ENCODE results near the gene SLCO3A1.

The SLCO3A1 gene

GRCh38 chr15:92014281-92015030 is 160.9 kb downstream of the SLCO3A1 start:
- ATAC-seq = no peak
- no peak overlapping the region for H3K27ac Mint-ChIP-seq
- no peaks in the 10 kb centered on the region for H3K4me1 Mint-ChIP-seq
- no peak overlapping the region for H3K4me3 Mint-ChIP-seq
- H3K27me3 Mint-ChIP-seq = peaks cover 25% of the 10 kb centered on the region
- H3K9me3 Mint-ChIP-seq = no peaks in the 10 kb centered on the region
- H3K36me3 Mint-ChIP-seq = no peaks in the 10 kb centered on the region

- ATAC-seq = no peak
- Mint-ChIP-seq H3K4me1 (no peaks in the 10 kb centered on the region), H3K9me3 (no peaks in the 10 kb centered on the region), H3K27ac (no peak overlapping the region), H3K27me3 (peaks cover 19% of the 10 kb centered on the region), H3K4me3 (no peak overlapping the region), H3K36me3 (no peaks in the 10 kb centered on the region)
Measured at GRCh38 chr15:92017882-92018534, 164.5 kb downstream of the SLCO3A1 start.

DNA sequence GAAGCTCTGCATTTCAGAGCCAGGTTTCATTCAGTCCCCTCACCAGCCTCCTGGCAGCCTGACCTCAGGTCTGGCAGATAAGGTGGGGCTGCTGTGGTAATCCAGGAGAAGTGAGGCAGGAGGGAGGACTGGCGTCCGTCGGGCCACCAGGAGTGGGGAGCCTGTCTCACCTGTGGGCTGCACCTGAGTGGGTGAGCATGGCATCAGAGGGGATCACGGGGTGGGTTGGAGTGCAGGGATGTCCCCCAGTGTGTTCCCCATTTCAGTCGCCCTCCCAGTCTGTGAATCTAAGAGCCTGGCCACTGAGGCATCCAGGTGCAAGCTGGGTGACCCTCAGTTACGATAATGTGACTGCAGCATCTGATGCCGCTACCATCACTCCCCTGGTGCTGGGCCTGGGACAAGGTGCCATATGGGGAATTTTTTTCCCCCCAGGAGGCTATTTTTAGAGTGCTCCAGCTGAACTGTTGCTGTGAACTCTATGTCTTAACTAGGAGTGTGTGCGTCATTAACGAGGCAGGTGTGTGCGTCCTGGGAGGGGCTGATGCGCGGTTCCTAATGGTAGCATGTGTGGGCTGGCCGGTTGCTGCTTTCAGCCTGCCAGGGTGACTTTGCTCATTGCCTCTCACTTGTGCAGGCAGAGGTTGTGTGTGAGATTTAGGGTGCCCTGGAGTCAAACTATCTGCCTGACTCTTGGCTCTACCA is 165.2 kb downstream of the SLCO3A1 start:
- no peak overlapping the region for H3K27ac Mint-ChIP-seq
- H3K9me3 Mint-ChIP-seq = no peaks in the 10 kb centered on the region
- ATAC-seq = no peak
- no peak overlapping the region for H3K4me3 Mint-ChIP-seq
- no peaks in the 10 kb centered on the region for H3K4me1 Mint-ChIP-seq
- peaks cover 19% of the 10 kb centered on the region for H3K27me3 Mint-ChIP-seq
- no peaks in the 10 kb centered on the region for H3K36me3 Mint-ChIP-seq

- Mint-ChIP-seq H3K9me3 (no peaks in the 10 kb centered on the region), H3K27ac (no peak overlapping the region), H3K4me3 (no peak overlapping the region), H3K4me1 (no peaks in the 10 kb centered on the region), H3K27me3 (peaks cover 12% of the 10 kb centered on the region), H3K36me3 (no peaks in the 10 kb centered on the region)
- ATAC-seq = no peak
Measured at GRCh38 chr15:92019706-92020105, 166.2 kb downstream of the SLCO3A1 start.

- no peak for ATAC-seq
- Mint-ChIP-seq H3K27ac (no peak overlapping the region), H3K4me1 (no peaks in the 10 kb centered on the region), H3K4me3 (no peak overlapping the region), H3K36me3 (no peaks in the 10 kb centered on the region), H3K9me3 (no peaks in the 10 kb centered on the region), H3K27me3 (peaks cover 7% of the 10 kb centered on the region)
Measured at GRCh38 chr15:92020207-92020606, 166.7 kb downstream of the SLCO3A1 start.

GRCh38 chr15:92020804-92021203 is 167.3 kb downstream of the SLCO3A1 start:
- Mint-ChIP-seq H3K36me3 (no peaks in the 10 kb centered on the region), H3K4me3 (no peak overlapping the region), H3K27ac (no peak overlapping the region), H3K9me3 (no peaks in the 10 kb centered on the region), H3K27me3 (peaks cover 1% of the 10 kb centered on the region), H3K4me1 (no peaks in the 10 kb centered on the region)
- no peak for ATAC-seq

GRCh38 chr15:92021792-92022191 is 168.3 kb downstream of the SLCO3A1 start:
- Mint-ChIP-seq H3K27me3 (no peaks in the 10 kb centered on the region), H3K9me3 (no peaks in the 10 kb centered on the region), H3K4me3 (no peak overlapping the region), H3K4me1 (no peaks in the 10 kb centered on the region), H3K36me3 (no peaks in the 10 kb centered on the region), H3K27ac (no peak overlapping the region)
- no peak for ATAC-seq

DNA sequence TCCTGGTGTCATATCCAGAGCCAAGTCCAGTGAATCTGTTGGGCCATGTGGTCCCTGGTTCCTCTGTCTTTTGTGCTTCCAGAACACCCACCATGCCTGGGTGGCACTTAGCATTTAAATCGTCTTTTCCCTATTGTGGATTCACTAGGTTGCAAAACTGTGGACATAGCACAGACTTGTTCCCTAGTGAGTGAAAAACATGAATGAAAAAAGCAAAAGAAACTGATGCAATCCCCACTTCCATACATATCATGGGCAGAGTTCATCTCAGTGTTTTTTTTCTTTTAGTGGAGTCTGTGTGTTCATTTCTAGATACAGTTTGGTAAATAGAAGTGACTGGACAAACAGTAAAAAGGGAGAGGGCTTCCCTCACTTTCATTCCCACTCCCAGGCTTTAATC is 170.5 kb downstream of the SLCO3A1 start:
- no peaks in the 10 kb centered on the region for H3K36me3 Mint-ChIP-seq
- H3K9me3 Mint-ChIP-seq = no peaks in the 10 kb centered on the region
- H3K27ac Mint-ChIP-seq = no peak overlapping the region
- no peak overlapping the region for H3K4me3 Mint-ChIP-seq
- no peak for ATAC-seq
- H3K4me1 Mint-ChIP-seq = no peaks in the 10 kb centered on the region
- H3K27me3 Mint-ChIP-seq = no peaks in the 10 kb centered on the region

DNA sequence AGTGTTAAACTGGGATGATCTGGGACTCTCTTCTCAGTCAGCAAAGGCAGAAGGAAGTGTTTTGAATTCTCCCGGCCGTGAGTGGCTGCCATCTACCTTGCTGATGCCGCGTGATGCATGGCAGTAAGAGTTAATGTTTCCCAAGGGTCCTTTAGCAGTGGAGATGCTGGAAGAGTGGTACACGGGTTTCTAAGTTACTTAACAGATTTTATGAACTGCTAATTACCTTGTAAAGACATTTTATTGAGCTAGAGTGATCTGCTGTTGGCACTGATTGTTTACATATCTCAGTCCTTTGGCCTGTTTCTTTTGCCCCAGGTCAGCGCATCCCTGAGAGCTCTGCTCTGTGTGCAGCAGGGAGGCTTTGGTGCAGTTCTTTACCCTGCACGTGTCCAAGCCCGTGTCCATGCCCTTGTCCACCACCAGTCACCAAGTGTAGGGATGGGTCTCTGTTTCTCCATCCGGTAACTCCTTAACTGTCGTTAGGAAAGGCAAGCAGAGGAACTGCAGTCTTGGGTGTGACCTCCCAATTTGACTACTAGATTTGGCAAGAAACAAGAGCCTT is 172.3 kb downstream of the SLCO3A1 start:
- Mint-ChIP-seq H3K27me3 (no peaks in the 10 kb centered on the region), H3K4me1 (no peaks in the 10 kb centered on the region), H3K36me3 (no peaks in the 10 kb centered on the region), H3K4me3 (no peak overlapping the region), H3K9me3 (no peaks in the 10 kb centered on the region), H3K27ac (no peak overlapping the region)
- ATAC-seq = no peak

GRCh38 chr15:92028389-92028724 is 174.8 kb downstream of the SLCO3A1 start:
- no peak for ATAC-seq
- Mint-ChIP-seq H3K4me1 (no peaks in the 10 kb centered on the region), H3K9me3 (no peaks in the 10 kb centered on the region), H3K4me3 (no peak overlapping the region), H3K36me3 (no peaks in the 10 kb centered on the region), H3K27ac (no peak overlapping the region), H3K27me3 (peaks cover 9% of the 10 kb centered on the region)

- H3K27ac Mint-ChIP-seq = no peak overlapping the region
Measured at GRCh38 chr15:92029767-92030166, 176.3 kb downstream of the SLCO3A1 start.

DNA sequence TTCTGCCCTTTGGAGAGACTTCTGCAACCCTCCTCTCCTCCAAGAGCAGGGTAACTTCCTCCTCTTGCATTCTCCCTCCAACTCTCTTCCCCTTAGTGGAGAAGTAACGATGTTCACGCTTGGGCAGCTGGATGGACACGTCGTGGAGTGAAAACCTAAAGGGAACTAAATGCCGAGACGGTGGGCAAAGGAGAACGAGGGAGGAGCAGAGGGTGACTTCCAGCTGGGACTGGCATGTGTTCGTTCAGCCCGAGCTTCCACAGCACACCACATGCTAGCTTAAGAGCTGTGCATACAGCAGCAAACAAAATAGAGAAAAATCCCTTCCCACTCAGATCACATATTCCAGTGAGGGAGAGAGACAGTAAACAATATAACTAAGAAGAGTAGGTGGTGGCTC is 179.8 kb downstream of the SLCO3A1 start:
- Mint-ChIP-seq H3K4me3 (no peak overlapping the region), H3K27ac (no peak overlapping the region), H3K27me3 (peaks cover 9% of the 10 kb centered on the region), H3K4me1 (no peaks in the 10 kb centered on the region), H3K36me3 (no peaks in the 10 kb centered on the region), H3K9me3 (no peaks in the 10 kb centered on the region)
- no peak for ATAC-seq

More at GRCh38 chr15:92029767-92030166, 176.3 kb downstream of the SLCO3A1 start:
- H3K4me3 Mint-ChIP-seq = no peak overlapping the region
- no peak for ATAC-seq
- no peaks in the 10 kb centered on the region for H3K9me3 Mint-ChIP-seq
- no peaks in the 10 kb centered on the region for H3K36me3 Mint-ChIP-seq
- peaks cover 9% of the 10 kb centered on the region for H3K27me3 Mint-ChIP-seq
- H3K4me1 Mint-ChIP-seq = no peaks in the 10 kb centered on the region

DNA sequence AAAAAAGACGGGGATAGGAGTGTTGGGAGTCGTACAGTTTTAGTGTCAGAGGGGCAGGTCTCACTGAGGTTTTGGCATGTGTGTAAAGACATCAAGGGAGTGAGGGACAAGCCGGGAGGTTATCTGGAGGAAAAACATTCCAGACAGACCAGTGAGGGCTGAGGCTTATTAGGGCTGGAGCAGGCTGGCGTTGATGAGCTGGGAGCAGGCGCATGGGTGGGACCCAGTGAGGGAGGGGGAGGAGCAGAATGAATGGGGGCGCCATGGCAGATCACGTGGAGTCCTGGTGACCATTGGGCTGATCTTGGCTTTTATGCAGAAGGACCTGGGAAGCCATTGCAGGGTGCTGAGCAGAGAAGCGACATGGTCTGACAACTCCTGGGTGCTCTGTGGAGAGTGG is 180.2 kb downstream of the SLCO3A1 start:
- H3K27ac Mint-ChIP-seq = no peak overlapping the region
- no peak overlapping the region for H3K4me3 Mint-ChIP-seq
- H3K36me3 Mint-ChIP-seq = no peaks in the 10 kb centered on the region
- H3K9me3 Mint-ChIP-seq = peaks cover 1% of the 10 kb centered on the region
- peaks cover 9% of the 10 kb centered on the region for H3K27me3 Mint-ChIP-seq
- no peak for ATAC-seq
- H3K4me1 Mint-ChIP-seq = no peaks in the 10 kb centered on the region

- Mint-ChIP-seq H3K4me1 (no peaks in the 10 kb centered on the region), H3K27ac (no peak overlapping the region), H3K4me3 (no peak overlapping the region), H3K36me3 (no peaks in the 10 kb centered on the region), H3K9me3 (peaks cover 6% of the 10 kb centered on the region), H3K27me3 (peaks cover 9% of the 10 kb centered on the region)
- ATAC-seq = peak; percentile 24
Measured at GRCh38 chr15:92034227-92034626, 180.7 kb downstream of the SLCO3A1 start.

DNA sequence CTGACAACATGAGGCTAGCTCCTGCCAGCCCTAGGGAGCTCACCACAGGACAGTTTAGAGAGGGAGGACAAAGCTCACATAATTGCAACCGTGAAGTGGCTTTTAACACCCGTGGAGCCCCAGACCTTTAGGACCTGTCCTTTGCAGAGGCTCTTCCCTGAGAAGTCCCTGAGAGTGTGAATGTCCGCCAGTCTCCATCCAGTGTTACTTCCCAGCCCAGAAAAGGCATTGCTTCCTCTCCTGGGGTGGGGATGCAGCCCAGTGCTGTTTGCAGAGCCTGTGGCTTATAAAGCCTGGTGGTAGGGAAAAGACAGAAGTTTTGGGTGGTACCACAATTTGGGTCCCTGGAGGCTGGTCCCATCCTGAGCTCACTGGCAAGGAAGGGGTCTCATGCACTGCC is 182.0 kb downstream of the SLCO3A1 start:
- no peaks in the 10 kb centered on the region for H3K36me3 Mint-ChIP-seq
- ATAC-seq = no peak
- peaks cover 9% of the 10 kb centered on the region for H3K27me3 Mint-ChIP-seq
- H3K9me3 Mint-ChIP-seq = peaks cover 10% of the 10 kb centered on the region
- no peak overlapping the region for H3K4me3 Mint-ChIP-seq
- H3K4me1 Mint-ChIP-seq = no peaks in the 10 kb centered on the region
- H3K27ac Mint-ChIP-seq = no peak overlapping the region

Measured in stimulated activated memory B cell treated with anti-CD40 and anti-IgM and Interleukin-4, amounts not matched to agents 10 μg/mL and 1 μg/mL and 100 μg/mL, for 72 hours (primary cell).